Measurements from ENCODE around the gene ATXN7L1. TPM values are rescaled to one million over a fixed set of nuclear protein-coding genes. Genes with fewer than 3 reads are reported as not detected.

ATXN7L1 gene
- total RNA-seq, 1 experiment from 2014 or later = 14.6 TPM

DNA sequence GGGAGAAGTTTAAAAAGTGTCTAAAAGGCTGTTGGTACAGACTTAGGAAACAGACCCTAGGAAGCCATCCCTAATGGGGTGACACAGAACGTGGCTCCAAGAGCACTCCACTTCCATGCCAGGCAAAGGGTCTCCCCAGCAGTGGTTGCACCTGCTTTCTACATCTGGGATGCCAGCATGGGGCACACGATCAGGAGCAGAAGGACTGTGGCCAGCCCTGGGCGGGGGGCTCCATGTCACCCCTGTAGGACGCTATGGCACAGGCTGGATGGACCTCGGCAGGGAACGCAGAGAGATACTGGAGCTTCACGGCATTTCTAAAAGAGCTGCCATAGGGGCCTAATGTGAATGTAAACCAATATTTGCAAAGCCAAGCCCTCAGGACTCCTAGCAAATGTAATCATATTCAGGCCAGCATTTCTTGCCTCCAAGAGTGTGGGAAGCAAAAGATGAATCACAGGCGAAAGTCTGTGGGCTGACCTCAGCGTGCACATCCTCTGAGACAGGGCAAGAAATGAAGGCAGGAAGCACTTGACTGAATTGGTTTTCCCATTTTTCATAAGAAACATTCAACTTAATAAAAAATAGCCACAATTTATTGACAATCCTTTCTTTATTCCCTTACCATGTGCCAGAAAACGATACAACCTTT, 93.9 kb downstream of the ATXN7L1 start:
- TF ChIP-seq, protein P1, sequence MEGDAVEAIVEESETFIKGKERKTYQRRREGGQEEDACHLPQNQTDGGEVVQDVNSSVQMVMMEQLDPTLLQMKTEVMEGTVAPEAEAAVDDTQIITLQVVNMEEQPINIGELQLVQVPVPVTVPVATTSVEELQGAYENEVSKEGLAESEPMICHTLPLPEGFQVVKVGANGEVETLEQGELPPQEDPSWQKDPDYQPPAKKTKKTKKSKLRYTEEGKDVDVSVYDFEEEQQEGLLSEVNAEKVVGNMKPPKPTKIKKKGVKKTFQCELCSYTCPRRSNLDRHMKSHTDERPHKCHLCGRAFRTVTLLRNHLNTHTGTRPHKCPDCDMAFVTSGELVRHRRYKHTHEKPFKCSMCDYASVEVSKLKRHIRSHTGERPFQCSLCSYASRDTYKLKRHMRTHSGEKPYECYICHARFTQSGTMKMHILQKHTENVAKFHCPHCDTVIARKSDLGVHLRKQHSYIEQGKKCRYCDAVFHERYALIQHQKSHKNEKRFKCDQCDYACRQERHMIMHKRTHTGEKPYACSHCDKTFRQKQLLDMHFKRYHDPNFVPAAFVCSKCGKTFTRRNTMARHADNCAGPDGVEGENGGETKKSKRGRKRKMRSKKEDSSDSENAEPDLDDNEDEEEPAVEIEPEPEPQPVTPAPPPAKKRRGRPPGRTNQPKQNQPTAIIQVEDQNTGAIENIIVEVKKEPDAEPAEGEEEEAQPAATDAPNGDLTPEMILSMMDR (conservative IDR thresholded peaks at IDR 0.05) = no peak
- no peak for TF ChIP-seq EZH2 (IDR thresholded peaks at IDR 0.05; ENCODE audit: low read depth)
- ChIA-PET POLR2A (ENCODE audit: unreplicated experiment) (no interaction called here), CTCF (interaction anchor here (0.6 kb wide), 1 partner anchor 14 kb away, joined by 3 read pairs; no protein-coding TSS in a partner anchor)
- peaks cover 17% of the 10 kb centered on the region for H3K4me1 ChIP-seq (replicated peaks; ENCODE audit: insufficient read depth)
- no peak overlapping the region for H3K4me2 ChIP-seq
- no peak for DNase-seq
- no peak overlapping the region for H3K4me3 ChIP-seq
- no peaks in the 10 kb centered on the region for H3K9me2 ChIP-seq (ENCODE audit: insufficient read depth)
- no peak overlapping the region for H2AFZ ChIP-seq
- H3K27me3 ChIP-seq (ENCODE audit: insufficient read depth, low read depth) = no peaks in the 10 kb centered on the region
- no peak overlapping the region for H3K27ac ChIP-seq
- H3K9me3 ChIP-seq (ENCODE audit: insufficient read depth, low read depth) = no peaks in the 10 kb centered on the region
- no peaks in the 10 kb centered on the region for H3K36me3 ChIP-seq (ENCODE audit: low read depth)
- H4K20me1 ChIP-seq (ENCODE audit: insufficient read depth) = no peaks in the 10 kb centered on the region
- no peaks in the 10 kb centered on the region for H3K79me2 ChIP-seq (ENCODE audit: low read depth)
- no TSS peak for BruUV-seq (replicated peaks)
- H3F3A ChIP-seq (ENCODE audit: insufficient read depth, low read depth) = peaks cover 5% of the 10 kb centered on the region
- intact Hi-C loops (cut with micrococcal nuclease; ENCODE audit: unreplicated experiment) = no loop called here

DNA sequence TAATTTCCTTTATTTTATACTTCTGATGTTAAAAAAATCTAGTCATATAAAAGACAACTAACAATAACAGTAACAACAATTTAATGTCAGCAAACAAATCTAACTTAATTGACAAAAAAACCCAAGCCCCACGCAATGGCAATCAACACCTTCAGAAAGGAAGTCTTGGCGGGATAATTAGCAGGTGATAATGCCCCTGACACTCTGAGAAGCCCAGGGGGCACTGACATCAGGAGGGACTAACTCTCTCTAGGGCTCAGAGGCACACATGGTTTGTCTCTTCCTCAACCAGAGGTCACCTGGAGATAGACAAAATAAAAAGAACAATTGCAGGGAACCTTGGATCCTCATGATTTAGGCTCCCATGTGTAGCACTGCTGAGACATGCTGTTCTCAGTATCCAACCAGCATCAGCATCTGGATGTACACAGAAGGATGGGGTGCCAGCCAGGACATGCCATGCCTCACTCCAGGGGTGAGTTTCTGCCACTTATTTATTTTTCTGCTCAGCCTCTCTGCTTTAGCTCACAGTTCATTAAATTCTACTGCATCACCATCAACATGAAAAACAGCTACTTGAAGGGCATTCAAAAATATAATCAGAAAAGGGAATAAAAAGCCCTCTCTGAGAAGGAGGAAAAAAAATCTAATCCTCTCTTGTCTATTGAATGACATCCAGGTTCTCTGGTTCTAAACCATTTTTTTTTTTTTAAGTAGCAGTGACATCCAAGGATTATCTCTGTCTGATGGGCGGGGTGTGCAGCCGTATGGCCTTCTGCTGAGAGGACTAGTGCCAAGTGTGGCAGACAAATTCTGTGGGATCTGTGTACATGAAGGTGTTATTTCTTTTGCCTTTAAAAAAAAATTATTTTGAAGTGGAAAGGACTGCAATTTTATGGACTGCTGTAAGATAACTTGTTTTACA, 96.3 kb downstream of the ATXN7L1 start:
- no peak overlapping the region for H3K4me3 ChIP-seq
- intact Hi-C loops (cut with micrococcal nuclease; ENCODE audit: unreplicated experiment) = loop anchor here (5.0 kb wide), 1 partner anchor 332 kb away; the partner anchor contains the start of gene SYPL1
- no TSS peak for BruUV-seq (replicated peaks)
- no peaks in the 10 kb centered on the region for H3K9me2 ChIP-seq (ENCODE audit: insufficient read depth)
- H3K27ac ChIP-seq = no peak overlapping the region
- DNase-seq = no peak
- TF ChIP-seq, protein P1 (conservative IDR thresholded peaks at IDR 0.05) = no peak
- no peaks in the 10 kb centered on the region for H3K36me3 ChIP-seq (ENCODE audit: low read depth)
- H3F3A ChIP-seq (ENCODE audit: insufficient read depth, low read depth) = peaks cover 27% of the 10 kb centered on the region
- POLR2A ChIA-PET (ENCODE audit: unreplicated experiment) = no interaction called here
- CTCF ChIA-PET = no interaction called here
- peaks cover 30% of the 10 kb centered on the region for H3K4me1 ChIP-seq (replicated peaks; ENCODE audit: insufficient read depth)
- no peaks in the 10 kb centered on the region for H3K79me2 ChIP-seq (ENCODE audit: low read depth)
- H3K9me3 ChIP-seq (ENCODE audit: insufficient read depth, low read depth) = no peaks in the 10 kb centered on the region
- no peak overlapping the region for H2AFZ ChIP-seq
- no peak overlapping the region for H3K4me2 ChIP-seq
- H3K27me3 ChIP-seq (ENCODE audit: insufficient read depth, low read depth) = no peaks in the 10 kb centered on the region
- no peaks in the 10 kb centered on the region for H4K20me1 ChIP-seq (ENCODE audit: insufficient read depth)

GRCh38 chr7:105778956-105779355, 97.4 kb downstream of the ATXN7L1 start:
- Histone ChIP-seq H3K36me3 (ENCODE audit: low read depth) (no peaks in the 10 kb centered on the region), H4K20me1 (ENCODE audit: insufficient read depth) (no peaks in the 10 kb centered on the region), H3K4me3 (no peak overlapping the region), H3K4me2 (no peak overlapping the region), H3K27me3 (ENCODE audit: insufficient read depth, low read depth) (no peaks in the 10 kb centered on the region), H2AFZ (no peak overlapping the region), H3K79me2 (ENCODE audit: low read depth) (no peaks in the 10 kb centered on the region), H3K4me1 (replicated peaks; ENCODE audit: insufficient read depth) (peaks cover 33% of the 10 kb centered on the region), H3F3A (ENCODE audit: insufficient read depth, low read depth) (peaks cover 27% of the 10 kb centered on the region), H3K9me3 (ENCODE audit: insufficient read depth, low read depth) (no peaks in the 10 kb centered on the region), H3K9me2 (ENCODE audit: insufficient read depth) (no peaks in the 10 kb centered on the region), H3K27ac (no peak overlapping the region)
- DNase-seq = no peak
- BruUV-seq (replicated peaks) = no TSS peak
- ChIA-PET POLR2A (ENCODE audit: unreplicated experiment) (no interaction called here), CTCF (no interaction called here)
- TF ChIP-seq EZH2 (IDR thresholded peaks at IDR 0.05; ENCODE audit: low read depth) = no peak
- TF ChIP-seq, protein P1 (conservative IDR thresholded peaks at IDR 0.05) = no peak
- intact Hi-C loops (cut with micrococcal nuclease; ENCODE audit: unreplicated experiment) = loop anchor here (5.0 kb wide), 1 partner anchor 333 kb away; the partner anchor contains the start of gene SYPL1
